Mesendoderm (in vitro differentiated cells): ENCODE data around the gene PP2D1.

Experiments used
- DNase-seq: peaks from one replicate; pipeline ENCODE4 v3.0.0; 2013
- H2AK5ac ChIP-seq: 2 replicates; pipeline ENCODE4 v1.6.1; 2013; ENCODE audit warnings: low read length, inconsistent platforms
- H2BK120ac ChIP-seq: 2 replicates; pipeline ENCODE4 v1.6.1; 2013; ENCODE audit warnings: low read depth, mild to moderate bottlenecking, low read length, moderate library complexity, mixed read lengths
- H2BK15ac ChIP-seq: replicated peaks from 2 replicates; pipeline ENCODE4 v1.6.1; 2013; ENCODE audit warnings: low read depth, mild to moderate bottlenecking, moderate library complexity
- H2BK5ac ChIP-seq: 2 replicates; pipeline ENCODE4 v1.6.1; 2013; ENCODE audit warnings: low read length, inconsistent platforms
- H3K18ac ChIP-seq: 2 replicates; pipeline ENCODE4 v1.6.1; 2013; ENCODE audit warnings: mild to moderate bottlenecking, low read length, mixed read lengths
- H3K23ac ChIP-seq: one replicate; pipeline ENCODE4 v1.6.1; 2013; ENCODE audit warnings: low read length
- H3K27ac ChIP-seq: 2 replicates; pipeline ENCODE4 v1.5.1; 2013; ENCODE audit warnings: low read depth, mild to moderate bottlenecking, inconsistent platforms, low read length, moderate library complexity
- H3K27me3 ChIP-seq: 2 replicates; pipeline ENCODE4 v1.6.1; 2013; ENCODE audit warnings: low read length, control low read depth, mild to moderate bottlenecking, inconsistent platforms; ENCODE audit not compliant: insufficient read depth, poor library complexity
- H3K36me3 ChIP-seq: 2 replicates; pipeline ENCODE4 v1.6.1; 2013; ENCODE audit warnings: low read length, inconsistent platforms; ENCODE audit not compliant: control insufficient read depth, insufficient read depth
- H3K4ac ChIP-seq: one replicate; pipeline ENCODE4 v1.6.1; 2013; ENCODE audit warnings: low read depth, mild to moderate bottlenecking, low read length, moderate library complexity
- H3K4me1 ChIP-seq: 2 replicates; pipeline ENCODE4 v1.6.1; 2013; ENCODE audit warnings: low read depth, low read length, inconsistent platforms; ENCODE audit not compliant: control insufficient read depth
- H3K4me2 ChIP-seq: 2 replicates; pipeline ENCODE4 v1.6.1; 2013; ENCODE audit warnings: low read length
- H3K4me3 ChIP-seq: 2 replicates; pipeline ENCODE4 v1.5.1; 2013; ENCODE audit warnings: mild to moderate bottlenecking, low read length
- H3K56ac ChIP-seq: one replicate; pipeline ENCODE4 v1.6.1; 2013; ENCODE audit warnings: low read length
- H3K79me1 ChIP-seq: 2 replicates; pipeline ENCODE4 v1.6.1; 2013; ENCODE audit warnings: low read length, inconsistent platforms
- H3K79me2 ChIP-seq: 2 replicates; pipeline ENCODE4 v1.6.1; 2013; ENCODE audit warnings: mild to moderate bottlenecking, low read length; ENCODE audit not compliant: control insufficient read depth, insufficient read depth
- H3K9ac ChIP-seq: 2 replicates; pipeline ENCODE4 v1.6.1; 2013; ENCODE audit warnings: low read length, inconsistent platforms
- H4K5ac ChIP-seq: one replicate; pipeline ENCODE4 v1.6.1; 2013; ENCODE audit warnings: low read length
- H4K8ac ChIP-seq: one replicate; pipeline ENCODE4 v1.6.1; 2013; ENCODE audit warnings: low read depth, mild to moderate bottlenecking, control low read depth, low read length, moderate library complexity
- WGBS: extraction: QIAGEN DNeasy Blood & Tissue Kit; methylation state at CpG from one replicate; pipeline ENCODE4 v1.1.7; 2013; ENCODE audit warnings: low lambda C conversion rate, missing lambda C conversion rate; ENCODE audit not compliant: insufficient coverage; ENCODE audit errors: extremely low coverage; 5-methylcytosine and 5-hydroxymethylcytosine counted together

The PP2D1 gene

GRCh38 chr3:20042331-20042730, 30.3 kb upstream of the PP2D1 start:
- Histone ChIP-seq H3K9ac (no peak overlapping the region), H3K79me1 (no peaks in the 10 kb centered on the region), H3K4me3 (no peak overlapping the region), H3K79me2 (no peaks in the 10 kb centered on the region), H3K56ac (no peak overlapping the region), H2BK5ac (no peak overlapping the region), H3K18ac (no peak overlapping the region), H3K27me3 (no peaks in the 10 kb centered on the region), H3K4me2 (no peak overlapping the region), H2BK120ac (no peak overlapping the region), H3K27ac (no peak overlapping the region), H2BK15ac (no peak overlapping the region), H3K23ac (no peak overlapping the region), H3K4me1 (no peaks in the 10 kb centered on the region), H2AK5ac (no peak overlapping the region), H4K8ac (no peak overlapping the region), H3K36me3 (no peaks in the 10 kb centered on the region), H4K5ac (no peak overlapping the region), H3K4ac (no peak overlapping the region)
- no CpG with 5 or more reads among the region's 5 CpGs for WGBS
- DNase-seq = no peak

GRCh38 chr3:20041197-20041780, 29.2 kb upstream of the PP2D1 start:
- no peak overlapping the region for H2BK5ac ChIP-seq
- peak overlapping the region; percentile 29 for H3K9ac ChIP-seq
- no peaks in the 10 kb centered on the region for H3K27me3 ChIP-seq
- H4K5ac ChIP-seq = no peak overlapping the region
- no peak overlapping the region for H2AK5ac ChIP-seq
- no peaks in the 10 kb centered on the region for H3K79me2 ChIP-seq
- no peak overlapping the region for H2BK120ac ChIP-seq
- no peak overlapping the region for H3K18ac ChIP-seq
- H3K4ac ChIP-seq = no peak overlapping the region
- DNase-seq = peak; percentile 84
- H3K27ac ChIP-seq = peak overlapping the region; percentile 52
- H3K4me2 ChIP-seq = peak overlapping the region; percentile 70
- H3K4me3 ChIP-seq = peak overlapping the region; percentile 34
- H2BK15ac ChIP-seq = no peak overlapping the region
- no peaks in the 10 kb centered on the region for H3K79me1 ChIP-seq
- H3K36me3 ChIP-seq = no peaks in the 10 kb centered on the region
- H3K23ac ChIP-seq = no peak overlapping the region
- H4K8ac ChIP-seq = no peak overlapping the region
- WGBS = no CpG with 5 or more reads among the region's 28 CpGs
- no peak overlapping the region for H3K56ac ChIP-seq
- H3K4me1 ChIP-seq = no peaks in the 10 kb centered on the region

GRCh38 chr3:20040548-20041196, 28.6 kb upstream of the PP2D1 start:
- Histone ChIP-seq H3K18ac (peak overlapping the region; percentile 94), H3K27ac (peak overlapping the region; percentile 52), H3K27me3 (no peaks in the 10 kb centered on the region), H2BK15ac (no peak overlapping the region), H4K5ac (no peak overlapping the region), H3K9ac (peak overlapping the region; percentile 52), H3K4me2 (peak overlapping the region; percentile 70), H3K23ac (no peak overlapping the region), H3K36me3 (no peaks in the 10 kb centered on the region), H3K4me1 (no peaks in the 10 kb centered on the region), H4K8ac (no peak overlapping the region), H3K79me2 (no peaks in the 10 kb centered on the region), H3K79me1 (no peaks in the 10 kb centered on the region), H2BK120ac (no peak overlapping the region), H3K56ac (peak overlapping the region; percentile 73), H3K4ac (no peak overlapping the region), H2BK5ac (no peak overlapping the region), H2AK5ac (no peak overlapping the region), H3K4me3 (peak overlapping the region; percentile 37)
- DNase-seq = peak; percentile 86
- no CpG with 5 or more reads among the region's 64 CpGs for WGBS

- Histone ChIP-seq H3K27ac (peak within 1 kb of the TSS; percentile 86), H2BK5ac (no peak within 1 kb of the TSS), H3K4me3 (peak within 1 kb of the TSS; percentile 39), H3K79me1 (no peaks in the 10 kb centered on the region), H2BK15ac (no peak within 1 kb of the TSS), H3K27me3 (no peaks in the 10 kb centered on the region), H3K18ac (peak within 1 kb of the TSS; percentile 94), H2AK5ac (no peak within 1 kb of the TSS), H2BK120ac (peak within 1 kb of the TSS; percentile 45), H3K56ac (peak within 1 kb of the TSS; percentile 82), H3K9ac (peak within 1 kb of the TSS; percentile 59), H3K4me1 (no peaks in the 10 kb centered on the region), H3K4me2 (peak within 1 kb of the TSS; percentile 70), H3K79me2 (no peaks in the 10 kb centered on the region), H3K4ac (no peak within 1 kb of the TSS), H3K36me3 (no peaks in the 10 kb centered on the region), H3K23ac (no peak within 1 kb of the TSS), H4K8ac (no peak within 1 kb of the TSS), H4K5ac (no peak within 1 kb of the TSS)
- peak; percentile 74 for DNase-seq
- WGBS = no CpG with 5 or more reads among the region's 75 CpGs
These were observed 27.9 kb upstream of the PP2D1 start, which contains the start of gene KAT2B for GRCh38 chr3:20039765-20040547. KAT2B (plus strand) TSS chr3:20040446; CDS start chr3:20040478, 32 bp downstream.

GRCh38 chr3:20039466-20039764, 27.4 kb upstream of the PP2D1 start:
- H3K79me1 ChIP-seq = no peaks in the 10 kb centered on the region
- peak overlapping the region; percentile 94 for H3K18ac ChIP-seq
- no peak for DNase-seq
- H2AK5ac ChIP-seq = no peak overlapping the region
- no peak overlapping the region for H3K23ac ChIP-seq
- H3K4me3 ChIP-seq = no peak overlapping the region
- no peak overlapping the region for H4K5ac ChIP-seq
- no peak overlapping the region for H3K4me2 ChIP-seq
- H3K4ac ChIP-seq = no peak overlapping the region
- H3K79me2 ChIP-seq = no peaks in the 10 kb centered on the region
- H3K4me1 ChIP-seq = no peaks in the 10 kb centered on the region
- H3K27ac ChIP-seq = no peak overlapping the region
- no peak overlapping the region for H2BK120ac ChIP-seq
- no peak overlapping the region for H2BK15ac ChIP-seq
- no peak overlapping the region for H2BK5ac ChIP-seq
- H3K27me3 ChIP-seq = no peaks in the 10 kb centered on the region
- no peak overlapping the region for H4K8ac ChIP-seq
- H3K36me3 ChIP-seq = no peaks in the 10 kb centered on the region
- no peak overlapping the region for H3K9ac ChIP-seq
- H3K56ac ChIP-seq = peak overlapping the region; percentile 25
- WGBS = no CpG with 5 or more reads among the region's 4 CpGs
